Naive thymus-derived CD4-positive, alpha-beta T cell (primary cell): ENCODE results near the gene TSPAN31. TPM values are rescaled to one million over a fixed set of nuclear protein-coding genes. Genes with fewer than 3 reads are reported as not detected.
A peak's percentile ranks its signal among the peaks of the same experiment; 100 is the strongest.

Experiments used
- ATAC-seq: fragments of 150-1000 bp; cut with Tn5 transposase; 2 replicates; pipeline ENCODE4 v1.10.0; 2021; ENCODE audit warnings: mild to moderate bottlenecking, moderate library complexity
- CTCF ChIA-PET: fragments of 350-600 bp; sonication (Branson Sonifier 250); formaldehyde crosslinking; loops from one replicate; lab custom pipeline; 2021; ENCODE audit warnings: antibody characterized with exemption; lab: Charles Lee
- POLR2A ChIA-PET: fragments of 350-600 bp; sonication (Branson Sonifier 250); formaldehyde crosslinking; loops from one replicate; lab custom pipeline; 2021; ENCODE audit warnings: antibody characterized with exemption, inconsistent platforms; lab: Charles Lee
- DNase-seq, 9 donors: peaks; one replicate each; pipeline versions ENCODE4 v3.0.0 to v3.0.0-alpha.2; 2020 to 2022; ENCODE audit warnings: mixed read lengths in 1 of 9
- H3K27ac ChIP-seq: one replicate; pipeline ENCODE4 v1.7.0; 2013; ENCODE audit warnings: mild to moderate bottlenecking, low read depth, low read length, moderate library complexity
- H3K27me3 ChIP-seq, 2 donors: one replicate each; pipeline ENCODE4 v1.7.0; 2013; ENCODE audit warnings: low read length in 2 of 2, mild to moderate bottlenecking in 2 of 2, moderate library complexity in 2 of 2; ENCODE audit not compliant: control insufficient read depth in 2 of 2, insufficient read depth in 2 of 2
- H3K36me3 ChIP-seq, 3 experiments: 1 replicate in 2 of 3; 2 replicates in 1 of 3; pipeline ENCODE4 v1.7.0; 2013; ENCODE audit warnings: low read length in 3 of 3, mild to moderate bottlenecking in 3 of 3, moderate library complexity in 1 of 3; ENCODE audit not compliant: insufficient read depth in 3 of 3, control insufficient read depth in 2 of 3
- H3K4me1 ChIP-seq, 2 donors: one replicate each; pipeline ENCODE4 v1.7.0; 2013; ENCODE audit warnings: low read length in 2 of 2, mild to moderate bottlenecking in 2 of 2, moderate library complexity in 1 of 2; ENCODE audit not compliant: control insufficient read depth in 2 of 2, insufficient read depth in 2 of 2
- H3K4me3 ChIP-seq: 2 replicates; pipeline ENCODE4 v1.7.0; 2013; ENCODE audit warnings: mild to moderate bottlenecking, low read length
- H3K9me3 ChIP-seq, 3 experiments: 1 replicate in 2 of 3; 2 replicates in 1 of 3; pipeline ENCODE4 v1.7.0; 2013; ENCODE audit warnings: low read length in 3 of 3; ENCODE audit not compliant: control insufficient read depth in 2 of 3
- H3K27ac Mint-ChIP-seq, 9 donors: one replicate each; pipeline ENCODE4 v1.8.0; 2020 to 2022; ENCODE audit warnings: mixed read lengths in 9 of 9, mild to moderate bottlenecking in 8 of 9, moderate library complexity in 5 of 9, inconsistent platforms in 2 of 9
- H3K27me3 Mint-ChIP-seq, 5 donors: one replicate each; pipeline ENCODE4 v1.8.0; 2021 to 2022; ENCODE audit warnings: mixed read lengths in 5 of 5, mild to moderate bottlenecking in 1 of 5
- H3K36me3 Mint-ChIP-seq, 5 donors: one replicate each; pipeline ENCODE4 v1.8.0; 2020 to 2022; ENCODE audit warnings: mixed read lengths in 5 of 5, mild to moderate bottlenecking in 3 of 5, inconsistent platforms in 1 of 5
- H3K4me1 Mint-ChIP-seq, 7 donors: one replicate each; pipeline ENCODE4 v1.8.0; 2020 to 2022; ENCODE audit warnings: mixed read lengths in 7 of 7, mild to moderate bottlenecking in 3 of 7, inconsistent platforms in 1 of 7
- H3K4me3 Mint-ChIP-seq, 10 donors: one replicate each; pipeline ENCODE4 v1.8.0; 2020 to 2022; ENCODE audit warnings: mild to moderate bottlenecking in 10 of 10, mixed read lengths in 10 of 10, moderate library complexity in 6 of 10, inconsistent platforms in 2 of 10
- H3K9me3 Mint-ChIP-seq, 11 donors: one replicate each; pipeline ENCODE4 v1.8.0; 2020 to 2022; ENCODE audit warnings: mixed read lengths in 11 of 11, mild to moderate bottlenecking in 4 of 11, inconsistent platforms in 1 of 11, moderate library complexity in 1 of 11
- intact Hi-C, 2 donors: fragments of 100-400 bp; cut with micrococcal nuclease; formaldehyde crosslinking; loops; one replicate each; pipeline ENCODE4 v1.15.1; 2023
- polyA plus RNA-seq, 2 donors: library from polyadenylated mRNA; unstranded; fragments of 300-500 nt; fragmentation: Illumina TruSeq; gene quantifications; one replicate each; pipeline ENCODE4 v1.2.3, GENCODE V29; 2021
- total RNA-seq, 6 experiments: library from RNA in 5 of 6; stranded (reverse) in 5 of 6; gene quantifications; 1 replicate in 5 of 6; 2 replicates in 1 of 6; pipeline ENCODE4 v1.2.3 and lab custom pipeline; 2021 to 2026

TSPAN31 gene
- total and polyA plus RNA-seq, 7 experiments from 2014 or later: 12.3 to 50.5 (median 23.2) TPM

DNA sequence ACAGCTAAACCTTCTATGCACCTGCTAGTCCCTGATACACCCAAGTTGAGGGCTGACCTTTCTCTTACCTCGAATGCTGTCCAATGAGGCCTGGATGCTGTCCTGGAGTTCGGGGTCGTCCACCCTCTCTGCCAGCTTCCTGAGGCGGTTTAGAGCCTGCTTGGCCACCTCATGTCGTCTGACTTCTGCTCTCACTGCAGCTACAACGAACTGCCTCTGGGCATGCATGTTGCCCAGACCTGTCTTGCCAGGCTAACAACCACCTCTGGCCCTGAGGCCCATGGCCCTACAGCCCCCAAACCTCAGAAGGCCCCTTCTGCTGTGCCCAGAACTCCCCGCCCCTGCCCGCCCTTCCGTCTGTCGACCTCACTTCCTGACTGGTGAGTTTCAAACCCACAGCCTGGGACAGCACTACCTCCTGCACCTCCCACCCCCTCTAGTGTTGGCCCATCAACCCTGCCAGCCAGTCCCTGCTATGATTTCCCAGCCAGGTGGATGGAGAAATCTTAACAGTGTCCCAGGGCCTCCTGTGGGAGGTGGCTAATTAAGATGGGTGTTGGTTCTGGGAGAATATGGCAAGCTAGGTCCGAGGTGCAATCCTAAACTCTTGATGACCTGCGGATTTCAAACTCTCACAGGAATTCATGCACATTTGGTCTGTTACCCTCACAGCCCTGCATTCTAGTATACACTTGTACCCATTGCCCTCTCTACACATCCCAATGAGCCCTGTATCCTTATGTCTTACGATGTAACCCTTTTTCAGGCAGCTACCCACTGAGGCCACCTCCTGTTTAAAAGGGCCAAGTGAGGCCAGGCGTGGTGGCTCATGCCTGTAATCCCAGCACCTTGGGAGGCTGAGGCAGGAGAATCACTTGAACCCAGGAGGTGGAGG, 2.7 kb upstream of the TSPAN31 start:
- Histone ChIP-seq H3K27ac (peak overlapping the region; percentile 91), H3K27me3 (no peaks in the 10 kb centered on the region), H3K36me3 (peaks cover 0 to 26% (median 0%) of the 10 kb centered on the region in 3 experiments), H3K4me3 (peak overlapping the region; percentile 73), H3K9me3 (no peaks in the 10 kb centered on the region), H3K4me1 (peaks cover 41 to 44% of the 10 kb centered on the region in 2 donors)
- Mint-ChIP-seq H3K4me3 (peak overlapping the region; percentile 81 to 97 (median 91)), H3K27me3 (no peaks in the 10 kb centered on the region), H3K27ac (peak overlapping the region; percentile 82 to 95 (median 90)), H3K4me1 (peaks cover 42 to 73% (median 61%) of the 10 kb centered on the region in 7 donors), H3K9me3 (peaks cover 0 to 2% (median 0%) of the 10 kb centered on the region in 11 donors), H3K36me3 (peaks cover 0 to 16% (median 0%) of the 10 kb centered on the region in 5 donors)
- DNase-seq: peak; percentile 37 to 80 (median 78)
- ChIA-PET POLR2A (interaction anchor here (0.6 to 2.6 kb wide), 14 partner anchors 8 to 223 kb away, joined by 3 to 17 read pairs (median 4); partner anchors contain the start of genes CDK4, CYP27B1, MARCHF9 and PIP4K2C), CTCF (interaction anchor here (0.6 to 2.8 kb wide), 9 partner anchors 8 to 414 kb away, joined by 3 to 11 read pairs (median 3); partner anchors contain the start of gene CYP27B1)
- peak; percentile 69 for ATAC-seq
- intact Hi-C loops: loop anchor here (1.0 to 10.0 kb wide), 18 partner anchors 13 to 1815 kb away; partner anchors contain the start of genes B4GALNT1 (in 2 of the 2), DDIT3 (in 2 of the 2), GLI1 (in 2 of the 2) and MARCHF9 (in 2 of the 2)

DNA sequence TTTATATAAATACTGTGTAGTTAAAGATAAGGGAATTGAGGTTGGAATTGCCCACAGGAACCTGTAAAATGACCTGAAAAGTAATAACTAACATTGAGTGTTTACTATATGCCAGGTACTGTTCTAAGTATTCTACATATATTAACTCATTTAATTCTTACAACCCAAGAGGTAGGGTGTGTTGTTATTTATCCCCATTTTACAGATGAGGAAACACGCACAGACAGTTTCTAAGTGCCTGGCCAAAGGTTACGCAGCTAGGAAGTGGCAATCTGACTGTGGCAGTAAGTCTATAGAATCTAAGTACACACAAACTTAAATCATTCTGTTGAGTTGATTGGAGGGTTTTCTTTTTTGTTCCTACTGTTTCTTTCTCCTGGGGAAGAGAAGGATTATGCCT, 1.1 kb upstream of the TSPAN31 start:
- H3K9me3 ChIP-seq: no peaks in the 10 kb centered on the region
- DNase-seq (no peak), ATAC-seq (no peak)
- CTCF ChIA-PET: no interaction called here
- no peaks in the 10 kb centered on the region for H3K27me3 Mint-ChIP-seq
- H3K4me3 Mint-ChIP-seq: peak overlapping the region; percentile 82 to 100 (median 91)
- H3K36me3 ChIP-seq: peaks cover 0 to 27% (median 5%) of the 10 kb centered on the region in 3 experiments
- H3K4me1 Mint-ChIP-seq: peaks cover 42 to 75% (median 63%) of the 10 kb centered on the region in 7 donors
- H3K4me1 ChIP-seq: peaks cover 41 to 44% of the 10 kb centered on the region in 2 donors
- peak overlapping the region; percentile 91 for H3K27ac ChIP-seq
- POLR2A ChIA-PET: interaction anchor here (1.9 to 2.2 kb wide), 2 partner anchors 10 to 17 kb away, joined by 8 to 12 read pairs; no protein-coding TSS in a partner anchor
- H3K4me3 ChIP-seq: no peak overlapping the region
- H3K9me3 Mint-ChIP-seq: peaks cover 0 to 2% (median 0%) of the 10 kb centered on the region in 11 donors
- intact Hi-C loops: loop anchor here (1.0 to 10.0 kb wide), 9 partner anchors 9 to 1816 kb away; partner anchors contain the start of genes CDK4 (in 2 of the 2), RPL41 (in 2 of the 2), ZC3H10 (in 2 of the 2) and ARHGAP9 (in 1 of the 2)
- peak overlapping the region; percentile 88 to 97 (median 95) for H3K27ac Mint-ChIP-seq
- H3K27me3 ChIP-seq: no peaks in the 10 kb centered on the region
- peaks cover 0 to 18% (median 4%) of the 10 kb centered on the region in 5 donors for H3K36me3 Mint-ChIP-seq

DNA sequence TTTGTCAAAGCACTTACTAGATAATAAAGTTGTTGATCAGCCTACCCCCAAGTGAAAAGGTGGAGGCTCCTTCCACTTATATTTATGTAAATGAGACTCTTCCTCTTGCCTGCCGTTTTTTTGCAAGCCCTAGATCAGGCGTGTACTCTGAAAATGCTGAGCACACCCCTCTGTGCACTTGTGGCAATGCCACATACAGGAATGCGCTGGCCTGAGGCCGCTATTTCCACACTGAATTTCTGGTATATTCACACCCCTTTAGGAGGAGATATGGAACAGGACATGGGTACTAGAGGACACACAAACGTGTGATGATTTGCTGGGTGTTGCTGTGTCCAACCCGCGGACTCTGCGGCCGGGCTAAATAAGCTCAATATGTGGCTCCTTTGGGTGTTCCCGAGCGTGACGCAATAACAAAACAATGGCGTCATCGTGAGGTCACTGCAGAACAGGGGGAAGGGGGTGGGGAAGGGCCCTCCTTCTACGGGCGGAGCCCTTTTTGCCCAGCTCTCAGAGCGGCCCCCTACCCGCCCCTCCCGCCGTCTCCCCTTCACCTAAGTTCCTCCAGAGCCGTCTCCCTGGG, 554 bp upstream of the TSPAN31 start:
- ATAC-seq: peak; percentile 60

DNA sequence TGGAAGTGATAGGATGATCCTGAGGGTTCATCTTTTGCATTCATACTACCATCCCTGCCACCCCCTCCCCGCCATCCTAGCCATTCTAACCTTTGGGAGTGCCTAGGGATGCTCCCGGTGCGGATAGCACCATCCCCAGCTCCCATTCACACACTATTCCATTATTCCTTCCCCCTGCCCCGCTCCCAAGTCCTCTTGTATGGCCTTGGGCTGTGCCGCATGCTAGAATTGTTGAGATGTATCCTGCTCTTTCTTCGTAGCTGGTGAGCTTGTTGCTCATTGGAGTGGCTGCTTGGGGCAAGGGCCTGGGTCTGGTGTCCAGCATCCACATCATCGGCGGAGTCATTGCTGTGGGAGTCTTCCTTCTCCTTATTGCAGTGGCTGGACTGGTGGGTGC, 644 bp downstream of the TSPAN31 start:
- ChIA-PET CTCF (interaction anchor here (1.1 to 1.9 kb wide), 3 partner anchors 11 to 118 kb away, joined by 3 to 10 read pairs (median 4); partner anchors contain the start of genes EEF1AKMT3 and METTL1), POLR2A (interaction anchor here (1.1 to 2.2 kb wide), 4 partner anchors 9 to 213 kb away, joined by 3 to 12 read pairs (median 6); no protein-coding TSS in a partner anchor)
- no peak for DNase-seq
- peak overlapping the region; percentile 82 to 100 (median 91) for H3K4me3 Mint-ChIP-seq
- H3K4me1 Mint-ChIP-seq: peaks cover 34 to 62% (median 52%) of the 10 kb centered on the region in 7 donors
- ATAC-seq: no peak
- peak overlapping the region; percentile 92 for H3K4me3 ChIP-seq
- H3K36me3 Mint-ChIP-seq: peaks cover 3 to 18% (median 4%) of the 10 kb centered on the region in 5 donors
- H3K27ac ChIP-seq: peak overlapping the region; percentile 91
- H3K9me3 ChIP-seq: no peaks in the 10 kb centered on the region
- no peaks in the 10 kb centered on the region for H3K27me3 Mint-ChIP-seq
- H3K36me3 ChIP-seq: peaks cover 0 to 22% (median 5%) of the 10 kb centered on the region in 3 experiments
- peaks cover 0 to 2% (median 0%) of the 10 kb centered on the region in 11 donors for H3K9me3 Mint-ChIP-seq
- H3K27me3 ChIP-seq: no peaks in the 10 kb centered on the region
- intact Hi-C loops: loop anchor here (2.0 to 10.0 kb wide), 3 partner anchors 101 to 1411 kb away; partner anchors contain the start of genes CTDSP2 (in 1 of the 2), IL23A (in 1 of the 2), PAN2 (in 1 of the 2) and R3HDM2 (in 1 of the 2)
- peaks cover 27 to 29% of the 10 kb centered on the region in 2 donors for H3K4me1 ChIP-seq
- H3K27ac Mint-ChIP-seq: peak overlapping the region; percentile 88 to 97 (median 95)

More for the DNA sequence above, 554 bp upstream of the TSPAN31 start:
- ChIA-PET CTCF (interaction anchor here (1.1 to 1.9 kb wide), 3 partner anchors 12 to 117 kb away, joined by 3 to 10 read pairs (median 4); partner anchors contain the start of genes EEF1AKMT3 and METTL1), POLR2A (interaction anchor here (0.6 to 2.2 kb wide), 6 partner anchors 10 to 212 kb away, joined by 3 to 12 read pairs (median 4); no protein-coding TSS in a partner anchor)
- Histone ChIP-seq H3K27me3 (no peaks in the 10 kb centered on the region), H3K27ac (peak overlapping the region; percentile 91), H3K4me3 (peak overlapping the region; percentile 92), H3K36me3 (peaks cover 0 to 26% (median 5%) of the 10 kb centered on the region in 3 experiments), H3K9me3 (no peaks in the 10 kb centered on the region), H3K4me1 (peaks cover 39 to 41% of the 10 kb centered on the region in 2 donors)
- Mint-ChIP-seq H3K27me3 (no peaks in the 10 kb centered on the region), H3K4me3 (peak overlapping the region; percentile 82 to 100 (median 91)), H3K36me3 (peaks cover 0 to 14% (median 4%) of the 10 kb centered on the region in 5 donors), H3K9me3 (peaks cover 0 to 2% (median 0%) of the 10 kb centered on the region in 11 donors), H3K4me1 (peaks cover 39 to 70% (median 58%) of the 10 kb centered on the region in 7 donors), H3K27ac (peak overlapping the region; percentile 88 to 97 (median 95))
- intact Hi-C loops: loop anchor here (1.0 to 10.0 kb wide), 9 partner anchors 8 to 1817 kb away; partner anchors contain the start of genes CDK4 (in 2 of the 2), RPL41 (in 2 of the 2), ZC3H10 (in 2 of the 2) and ARHGAP9 (in 1 of the 2)
- DNase-seq: peak in 4 of 9 donors; percentile 63 to 82 (median 73)

DNA sequence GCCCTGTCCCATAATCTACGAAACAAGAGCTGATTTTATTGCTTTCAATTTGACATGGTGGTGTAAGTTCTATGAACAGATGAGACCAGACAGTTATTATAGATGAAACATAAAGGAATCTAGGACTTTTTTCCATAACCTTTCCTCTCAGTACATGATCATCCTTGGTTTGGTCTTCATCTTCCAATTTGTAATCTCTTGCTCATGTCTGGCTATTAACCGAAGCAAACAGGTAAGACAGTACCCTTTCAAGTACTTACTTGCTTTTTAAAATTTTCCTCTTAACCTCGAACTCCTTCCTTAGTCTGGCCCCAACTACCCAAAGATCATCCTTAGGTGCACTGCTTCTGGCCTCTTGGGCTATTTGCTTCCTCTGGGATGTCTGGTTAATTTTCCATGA, 1.2 kb downstream of the TSPAN31 start:
- POLR2A ChIA-PET: no interaction called here
- peaks cover 24 to 26% of the 10 kb centered on the region in 2 donors for H3K4me1 ChIP-seq
- peaks cover 0 to 1% (median 0%) of the 10 kb centered on the region in 11 donors for H3K9me3 Mint-ChIP-seq
- H3K27me3 Mint-ChIP-seq: no peaks in the 10 kb centered on the region
- H3K4me3 Mint-ChIP-seq: peak overlapping the region; percentile 82 to 100 (median 91)
- CTCF ChIA-PET: interaction anchor here (1.9 kb wide), 1 partner anchor 10 kb away, joined by 10 read pairs; no protein-coding TSS in a partner anchor
- H3K36me3 ChIP-seq: peaks cover 0 to 22% (median 5%) of the 10 kb centered on the region in 3 experiments
- no peaks in the 10 kb centered on the region for H3K27me3 ChIP-seq
- H3K27ac Mint-ChIP-seq: peak overlapping the region; percentile 88 to 97 (median 95)
- intact Hi-C loops: loop anchor here in 1 of 2 donors (10.0 kb wide), 1 partner anchor 1411 kb away; the partner anchor contains the start of genes IL23A and PAN2
- peaks cover 3 to 18% (median 4%) of the 10 kb centered on the region in 5 donors for H3K36me3 Mint-ChIP-seq
- ATAC-seq (no peak), DNase-seq (no peak)
- H3K27ac ChIP-seq: peak overlapping the region; percentile 91
- H3K9me3 ChIP-seq: no peaks in the 10 kb centered on the region
- H3K4me3 ChIP-seq: peak overlapping the region; percentile 92
- H3K4me1 Mint-ChIP-seq: peaks cover 30 to 62% (median 52%) of the 10 kb centered on the region in 7 donors
